H1 (cell line): ENCODE results near the gene SLC35B1. TPM values are rescaled to one million over a fixed set of nuclear protein-coding genes. Genes with fewer than 3 reads are reported as not detected.

Experiments used
- CHD1 ChIP-seq: IDR thresholded peaks from 2 replicates; pipeline ENCODE4 v1.6.1; 2012; ENCODE audit warnings: low read depth, low read length, improper control_type of control experiment
- CREB1 ChIP-seq: IDR thresholded peaks from 2 replicates; pipeline ENCODE4 v1.6.1; 2012; ENCODE audit warnings: inconsistent platforms
- JUN ChIP-seq: IDR thresholded peaks from 2 replicates; pipeline ENCODE4 v1.6.1; 2011; ENCODE audit warnings: low read depth, mild to moderate bottlenecking, improper control_type of control experiment, low read length
- NRF1 ChIP-seq: IDR thresholded peaks from 2 replicates; pipeline ENCODE4 v1.6.1; 2011; ENCODE audit warnings: mild to moderate bottlenecking, low read depth, low read length, improper control_type of control experiment
- SP1 ChIP-seq: IDR thresholded peaks from 2 replicates; pipeline ENCODE4 v1.6.1; 2011; ENCODE audit warnings: low read depth, low read length
- SRF ChIP-seq: IDR thresholded peaks from 2 replicates; pipeline ENCODE4 v1.6.1; 2011; ENCODE audit warnings: mild to moderate bottlenecking, low read depth, low read length, moderate library complexity
- TAF1 ChIP-seq: IDR thresholded peaks from 2 replicates; pipeline ENCODE4 v1.6.1; 2011; ENCODE audit warnings: mild to moderate bottlenecking, low read depth, low read length
- TAF7 ChIP-seq: optimal IDR thresholded peaks from 2 replicates; pipeline ENCODE3; 2011; ENCODE audit warnings: low read depth, mild to moderate bottlenecking, inconsistent platforms, low read length, moderate library complexity, borderline replicate concordance
- TCF12 ChIP-seq: IDR thresholded peaks from 2 replicates; pipeline ENCODE4 v1.6.1; 2011; ENCODE audit warnings: low read depth, mild to moderate bottlenecking, low read length
- ZNF274 ChIP-seq: IDR thresholded peaks from 2 replicates; pipeline ENCODE4 v1.7.0; 2012; ENCODE audit warnings: low read length, borderline replicate concordance; ENCODE audit errors: extremely low read depth
- polyA plus RNA-seq, 7 experiments: library from polyadenylated mRNA; depleted of rRNA in 3 of 7; stranded (reverse) in 5 of 7; unstranded in 2 of 7; fragments of >200 nt in 5 of 7; fragments of 200-250 nt in 2 of 7; gene quantifications; 1 replicate in 5 of 7; 2 replicates in 1 of 7; 4 replicates in 1 of 7; pipeline versions ENCODE4 v1.2.1 to v1.2.3, GENCODE V29; 2011 to 2013; ENCODE audit warnings: missing spikeins in 2 of 7, mixed read lengths in 2 of 7
- total RNA-seq: library from RNA; stranded (reverse); fragmentation: NEBNext Ultra II Directional; extraction: Animal tissue kit (Norgen Biotek cat#: 25700); gene quantifications from 2 replicates; pipeline ENCODE4 v1.2.1, GENCODE V29; 2021
- TF ChIP-seq, protein P1 (sequence below): fragments of 300-600 bp; sonication (generic); IDR thresholded peaks from 2 replicates; pipeline ENCODE4 v1.7.1; 2012; ENCODE audit warnings: low read length, moderate library complexity, mild to moderate bottlenecking, inconsistent platforms; ENCODE audit not compliant: insufficient replicate concordance
- TF ChIP-seq, protein P2 (sequence below): IDR thresholded peaks from 2 replicates; pipeline ENCODE4 v1.6.1; 2011; ENCODE audit warnings: low read length, improper control_type of control experiment

SLC35B1 gene
- total and polyA plus RNA-seq, 2 of the 8 experiments (the other 6 are each of a cell fraction or from before 2014, with no cell fraction given), result 56.5 to 87.7 TPM

DNA sequence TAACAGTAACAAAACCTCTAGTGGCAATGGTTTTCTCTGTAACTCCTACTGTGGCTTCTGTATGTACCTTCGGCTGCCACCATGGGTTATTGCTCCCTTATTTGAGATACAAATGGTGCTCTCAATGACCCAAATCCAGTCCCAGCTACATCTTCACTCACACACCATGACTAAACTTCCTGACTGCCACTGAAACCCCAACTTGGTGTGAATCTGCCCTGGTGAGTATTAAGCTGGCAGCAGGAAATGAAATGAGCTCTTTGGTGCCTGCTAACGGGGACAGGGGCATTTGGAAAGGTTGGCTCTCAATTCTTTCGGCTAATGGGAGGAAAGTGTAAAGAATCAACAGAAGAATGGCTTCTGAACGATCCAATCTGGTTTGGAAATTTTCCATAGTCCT, 7.5 kb upstream of the SLC35B1 start (continued):
- TF ChIP-seq, protein P1, sequence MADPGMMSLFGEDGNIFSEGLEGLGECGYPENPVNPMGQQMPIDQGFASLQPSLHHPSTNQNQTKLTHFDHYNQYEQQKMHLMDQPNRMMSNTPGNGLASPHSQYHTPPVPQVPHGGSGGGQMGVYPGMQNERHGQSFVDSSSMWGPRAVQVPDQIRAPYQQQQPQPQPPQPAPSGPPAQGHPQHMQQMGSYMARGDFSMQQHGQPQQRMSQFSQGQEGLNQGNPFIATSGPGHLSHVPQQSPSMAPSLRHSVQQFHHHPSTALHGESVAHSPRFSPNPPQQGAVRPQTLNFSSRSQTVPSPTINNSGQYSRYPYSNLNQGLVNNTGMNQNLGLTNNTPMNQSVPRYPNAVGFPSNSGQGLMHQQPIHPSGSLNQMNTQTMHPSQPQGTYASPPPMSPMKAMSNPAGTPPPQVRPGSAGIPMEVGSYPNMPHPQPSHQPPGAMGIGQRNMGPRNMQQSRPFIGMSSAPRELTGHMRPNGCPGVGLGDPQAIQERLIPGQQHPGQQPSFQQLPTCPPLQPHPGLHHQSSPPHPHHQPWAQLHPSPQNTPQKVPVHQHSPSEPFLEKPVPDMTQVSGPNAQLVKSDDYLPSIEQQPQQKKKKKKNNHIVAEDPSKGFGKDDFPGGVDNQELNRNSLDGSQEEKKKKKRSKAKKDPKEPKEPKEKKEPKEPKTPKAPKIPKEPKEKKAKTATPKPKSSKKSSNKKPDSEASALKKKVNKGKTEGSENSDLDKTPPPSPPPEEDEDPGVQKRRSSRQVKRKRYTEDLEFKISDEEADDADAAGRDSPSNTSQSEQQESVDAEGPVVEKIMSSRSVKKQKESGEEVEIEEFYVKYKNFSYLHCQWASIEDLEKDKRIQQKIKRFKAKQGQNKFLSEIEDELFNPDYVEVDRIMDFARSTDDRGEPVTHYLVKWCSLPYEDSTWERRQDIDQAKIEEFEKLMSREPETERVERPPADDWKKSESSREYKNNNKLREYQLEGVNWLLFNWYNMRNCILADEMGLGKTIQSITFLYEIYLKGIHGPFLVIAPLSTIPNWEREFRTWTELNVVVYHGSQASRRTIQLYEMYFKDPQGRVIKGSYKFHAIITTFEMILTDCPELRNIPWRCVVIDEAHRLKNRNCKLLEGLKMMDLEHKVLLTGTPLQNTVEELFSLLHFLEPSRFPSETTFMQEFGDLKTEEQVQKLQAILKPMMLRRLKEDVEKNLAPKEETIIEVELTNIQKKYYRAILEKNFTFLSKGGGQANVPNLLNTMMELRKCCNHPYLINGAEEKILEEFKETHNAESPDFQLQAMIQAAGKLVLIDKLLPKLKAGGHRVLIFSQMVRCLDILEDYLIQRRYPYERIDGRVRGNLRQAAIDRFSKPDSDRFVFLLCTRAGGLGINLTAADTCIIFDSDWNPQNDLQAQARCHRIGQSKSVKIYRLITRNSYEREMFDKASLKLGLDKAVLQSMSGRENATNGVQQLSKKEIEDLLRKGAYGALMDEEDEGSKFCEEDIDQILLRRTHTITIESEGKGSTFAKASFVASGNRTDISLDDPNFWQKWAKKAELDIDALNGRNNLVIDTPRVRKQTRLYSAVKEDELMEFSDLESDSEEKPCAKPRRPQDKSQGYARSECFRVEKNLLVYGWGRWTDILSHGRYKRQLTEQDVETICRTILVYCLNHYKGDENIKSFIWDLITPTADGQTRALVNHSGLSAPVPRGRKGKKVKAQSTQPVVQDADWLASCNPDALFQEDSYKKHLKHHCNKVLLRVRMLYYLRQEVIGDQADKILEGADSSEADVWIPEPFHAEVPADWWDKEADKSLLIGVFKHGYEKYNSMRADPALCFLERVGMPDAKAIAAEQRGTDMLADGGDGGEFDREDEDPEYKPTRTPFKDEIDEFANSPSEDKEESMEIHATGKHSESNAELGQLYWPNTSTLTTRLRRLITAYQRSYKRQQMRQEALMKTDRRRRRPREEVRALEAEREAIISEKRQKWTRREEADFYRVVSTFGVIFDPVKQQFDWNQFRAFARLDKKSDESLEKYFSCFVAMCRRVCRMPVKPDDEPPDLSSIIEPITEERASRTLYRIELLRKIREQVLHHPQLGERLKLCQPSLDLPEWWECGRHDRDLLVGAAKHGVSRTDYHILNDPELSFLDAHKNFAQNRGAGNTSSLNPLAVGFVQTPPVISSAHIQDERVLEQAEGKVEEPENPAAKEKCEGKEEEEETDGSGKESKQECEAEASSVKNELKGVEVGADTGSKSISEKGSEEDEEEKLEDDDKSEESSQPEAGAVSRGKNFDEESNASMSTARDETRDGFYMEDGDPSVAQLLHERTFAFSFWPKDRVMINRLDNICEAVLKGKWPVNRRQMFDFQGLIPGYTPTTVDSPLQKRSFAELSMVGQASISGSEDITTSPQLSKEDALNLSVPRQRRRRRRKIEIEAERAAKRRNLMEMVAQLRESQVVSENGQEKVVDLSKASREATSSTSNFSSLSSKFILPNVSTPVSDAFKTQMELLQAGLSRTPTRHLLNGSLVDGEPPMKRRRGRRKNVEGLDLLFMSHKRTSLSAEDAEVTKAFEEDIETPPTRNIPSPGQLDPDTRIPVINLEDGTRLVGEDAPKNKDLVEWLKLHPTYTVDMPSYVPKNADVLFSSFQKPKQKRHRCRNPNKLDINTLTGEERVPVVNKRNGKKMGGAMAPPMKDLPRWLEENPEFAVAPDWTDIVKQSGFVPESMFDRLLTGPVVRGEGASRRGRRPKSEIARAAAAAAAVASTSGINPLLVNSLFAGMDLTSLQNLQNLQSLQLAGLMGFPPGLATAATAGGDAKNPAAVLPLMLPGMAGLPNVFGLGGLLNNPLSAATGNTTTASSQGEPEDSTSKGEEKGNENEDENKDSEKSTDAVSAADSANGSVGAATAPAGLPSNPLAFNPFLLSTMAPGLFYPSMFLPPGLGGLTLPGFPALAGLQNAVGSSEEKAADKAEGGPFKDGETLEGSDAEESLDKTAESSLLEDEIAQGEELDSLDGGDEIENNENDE, result no peak
- TF ChIP-seq CHD1 (no peak), TCF12 (no peak), TAF1 (no peak), NRF1 (no peak), JUN (no peak), TAF7 (no peak), CREB1 (no peak), SP1 (no peak), SRF (no peak), ZNF274 (no peak)
- TF ChIP-seq, protein P2, sequence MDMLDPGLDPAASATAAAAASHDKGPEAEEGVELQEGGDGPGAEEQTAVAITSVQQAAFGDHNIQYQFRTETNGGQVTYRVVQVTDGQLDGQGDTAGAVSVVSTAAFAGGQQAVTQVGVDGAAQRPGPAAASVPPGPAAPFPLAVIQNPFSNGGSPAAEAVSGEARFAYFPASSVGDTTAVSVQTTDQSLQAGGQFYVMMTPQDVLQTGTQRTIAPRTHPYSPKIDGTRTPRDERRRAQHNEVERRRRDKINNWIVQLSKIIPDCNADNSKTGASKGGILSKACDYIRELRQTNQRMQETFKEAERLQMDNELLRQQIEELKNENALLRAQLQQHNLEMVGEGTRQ, result no peak
